ENCODE measurements around the gene EIF3B. TPM values are rescaled to one million over a fixed set of nuclear protein-coding genes. Genes with fewer than 3 reads are reported as not detected.
"Not testable (repeated sequence)": the region's sequence is repeated elsewhere in the genome, so short reads cannot be mapped to it uniquely, and the experiment has no call there.

EIF3B gene
- total and polyA plus RNA-seq, 11 donors: 35.4 to 114 (median 72.4) TPM

DNA sequence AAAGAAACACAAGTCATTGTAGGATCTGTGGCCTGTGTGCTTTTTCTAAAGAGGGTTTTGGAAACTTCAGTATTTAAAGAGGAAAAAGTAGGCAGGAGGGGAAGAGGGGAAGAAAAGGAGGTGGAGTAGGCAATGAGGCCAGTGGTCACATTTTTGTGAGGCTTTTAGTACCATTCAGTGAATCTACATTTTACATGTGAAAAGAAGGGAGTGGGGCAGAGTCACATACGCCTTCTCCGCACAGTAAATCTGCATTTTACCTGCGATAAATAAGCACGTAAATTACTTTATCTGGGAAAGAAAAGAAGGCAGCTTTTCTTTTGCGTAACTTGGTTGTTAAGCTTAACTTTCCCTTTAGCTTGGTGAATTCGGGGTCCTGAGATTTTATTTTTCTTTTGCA, 62.0 kb downstream of the EIF3B start:
- Histone ChIP-seq H3K4me1 (peaks cover 0 to 39% (median 20%) of the 10 kb centered on the region in 12 donors), H3K27ac (no peak overlapping the region), H3K9me3 (no peaks in the 10 kb centered on the region), H3K27me3 (no peaks in the 10 kb centered on the region), H3K36me3 (no peaks in the 10 kb centered on the region), H3K4me3 (no peak overlapping the region)
- intact Hi-C loops (cut with DNase I): no loop called here
- DNase-seq: no peak
- ATAC-seq: no peak
- 95 to 97% (median 95%) methylated on average over 6 of the region's 6 CpGs for WGBS, 4 donors
- no peak for TF ChIP-seq POLR2A (IDR thresholded peaks at IDR 0.05)
- TF ChIP-seq, protein P1, sequence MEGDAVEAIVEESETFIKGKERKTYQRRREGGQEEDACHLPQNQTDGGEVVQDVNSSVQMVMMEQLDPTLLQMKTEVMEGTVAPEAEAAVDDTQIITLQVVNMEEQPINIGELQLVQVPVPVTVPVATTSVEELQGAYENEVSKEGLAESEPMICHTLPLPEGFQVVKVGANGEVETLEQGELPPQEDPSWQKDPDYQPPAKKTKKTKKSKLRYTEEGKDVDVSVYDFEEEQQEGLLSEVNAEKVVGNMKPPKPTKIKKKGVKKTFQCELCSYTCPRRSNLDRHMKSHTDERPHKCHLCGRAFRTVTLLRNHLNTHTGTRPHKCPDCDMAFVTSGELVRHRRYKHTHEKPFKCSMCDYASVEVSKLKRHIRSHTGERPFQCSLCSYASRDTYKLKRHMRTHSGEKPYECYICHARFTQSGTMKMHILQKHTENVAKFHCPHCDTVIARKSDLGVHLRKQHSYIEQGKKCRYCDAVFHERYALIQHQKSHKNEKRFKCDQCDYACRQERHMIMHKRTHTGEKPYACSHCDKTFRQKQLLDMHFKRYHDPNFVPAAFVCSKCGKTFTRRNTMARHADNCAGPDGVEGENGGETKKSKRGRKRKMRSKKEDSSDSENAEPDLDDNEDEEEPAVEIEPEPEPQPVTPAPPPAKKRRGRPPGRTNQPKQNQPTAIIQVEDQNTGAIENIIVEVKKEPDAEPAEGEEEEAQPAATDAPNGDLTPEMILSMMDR (IDR thresholded peaks at IDR 0.05): no peak

DNA sequence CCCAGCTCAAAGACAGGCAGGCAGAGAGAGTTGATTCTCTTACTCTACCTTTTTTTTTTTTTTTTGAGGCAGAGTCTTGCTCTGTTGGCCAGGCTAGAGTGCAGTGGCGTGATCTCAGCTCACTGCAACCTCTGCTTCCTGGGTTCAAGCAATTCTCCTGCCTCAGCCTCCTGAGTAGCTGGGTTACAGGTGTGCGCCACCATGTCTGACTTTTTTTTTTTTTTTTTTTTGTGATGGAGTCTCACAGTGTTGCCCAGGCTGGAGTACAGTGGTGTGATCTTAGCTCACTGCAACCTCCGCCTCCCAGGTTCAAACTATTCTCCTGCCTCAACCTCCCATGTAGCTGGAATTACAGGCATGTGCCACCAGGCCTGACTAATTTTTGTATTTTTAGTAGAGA, 62.6 kb downstream of the EIF3B start:
- DNase-seq; ATAC-seq; H3K27me3 ChIP-seq; H3K9me3 ChIP-seq; H3K36me3 ChIP-seq; H3K4me3 ChIP-seq; intact Hi-C loops (cut with DNase I): not testable (repeated sequence)
- peak overlapping the region in 1 of 12 donors; percentile 28 for H3K27ac ChIP-seq
- peaks cover 0 to 34% (median 15%) of the 10 kb centered on the region in 12 donors for H3K4me1 ChIP-seq
- 93 to 99% (median 97%) methylated on average over 3 of the region's 3 CpGs for WGBS, 4 donors

DNA sequence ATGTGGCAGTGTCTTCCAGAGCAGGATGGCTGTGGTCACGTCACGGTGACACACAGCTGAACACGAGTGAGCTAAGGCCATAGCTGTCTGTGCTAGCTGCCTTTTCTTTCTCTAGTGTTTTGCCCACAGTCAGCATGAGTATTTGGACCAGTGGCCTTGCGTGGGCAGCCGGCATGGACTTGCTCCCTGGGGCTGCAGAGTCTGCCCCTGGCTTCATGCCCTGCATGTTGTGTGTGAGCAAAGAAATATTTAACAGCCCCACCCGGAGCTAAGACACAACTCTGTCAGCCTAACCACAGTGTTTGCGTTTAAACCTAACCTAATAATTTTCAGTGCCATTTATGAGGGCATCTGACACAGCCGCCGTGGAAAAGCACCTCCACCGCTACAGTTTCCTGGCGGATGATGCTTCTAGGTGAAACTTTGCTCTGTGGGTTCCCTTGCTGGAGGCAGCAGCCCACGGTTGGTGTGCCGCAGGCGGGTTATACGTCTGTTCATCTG, 63.4 kb downstream of the EIF3B start:
- WGBS, 4 donors: 80 to 88% (median 84%) methylated on average over 15 of the region's 15 CpGs
- intact Hi-C loops (cut with DNase I): no loop called here
- H3K4me1 ChIP-seq: peaks cover 0 to 26% (median 6%) of the 10 kb centered on the region in 12 donors
- no peaks in the 10 kb centered on the region for H3K9me3 ChIP-seq
- ATAC-seq: peak in 3 of 4 donors; percentile 41 to 60 (median 44)
- H3K4me3 ChIP-seq: no peak overlapping the region
- peak overlapping the region in 2 of 12 donors; percentile 17 to 28 for H3K27ac ChIP-seq
- no peak for TF ChIP-seq POLR2A (IDR thresholded peaks at IDR 0.05)
- TF ChIP-seq, protein P1 (IDR thresholded peaks at IDR 0.05): no peak
- DNase-seq: peak in 1 of 5 donors; percentile 62
- H3K27me3 ChIP-seq: no peaks in the 10 kb centered on the region
- peaks cover 0 to 4% (median 0%) of the 10 kb centered on the region in 9 donors for H3K36me3 ChIP-seq

DNA sequence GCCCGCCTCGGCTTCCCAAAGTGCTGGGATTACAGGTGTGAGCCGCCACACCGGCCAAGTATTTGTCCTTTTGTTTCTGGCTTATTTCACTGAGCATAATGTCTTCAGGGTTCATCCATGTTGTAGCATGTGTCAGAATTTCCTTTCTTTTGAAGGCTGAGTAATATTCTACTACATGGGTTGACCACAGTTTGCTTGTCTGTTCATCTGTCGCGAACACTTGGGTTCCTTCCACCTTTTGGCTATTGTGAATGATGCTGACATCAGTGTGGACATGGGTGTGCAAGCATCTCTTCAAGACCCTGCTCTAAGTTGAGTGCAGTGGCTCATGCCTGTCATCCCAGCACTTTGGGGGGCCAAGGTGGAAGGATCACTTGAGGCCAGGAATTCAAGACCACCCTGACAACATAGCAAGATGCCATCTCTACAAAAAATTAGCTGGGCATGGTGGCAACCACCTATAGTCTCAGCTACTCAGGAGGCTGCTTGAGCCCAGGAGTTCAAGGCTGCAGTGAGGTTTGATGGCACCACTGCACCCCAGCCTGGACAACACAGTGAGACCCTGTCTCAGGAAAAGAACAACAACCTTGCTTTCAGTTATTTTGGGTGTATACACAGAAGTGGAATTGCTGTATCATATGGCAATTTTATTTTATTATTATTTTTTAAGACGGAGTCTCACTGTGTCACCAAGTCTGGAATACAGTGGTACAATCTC, 65.7 kb downstream of the EIF3B start:
- Histone ChIP-seq H3K4me3 (no peak overlapping the region), H3K9me3 (no peaks in the 10 kb centered on the region), H3K27ac (no peak overlapping the region), H3K36me3 (peaks cover 0 to 4% (median 0%) of the 10 kb centered on the region in 9 donors), H3K4me1 (peaks cover 0 to 21% (median 4%) of the 10 kb centered on the region in 12 donors), H3K27me3 (no peaks in the 10 kb centered on the region)
- ATAC-seq (no peak), DNase-seq (no peak)
- TF ChIP-seq POLR2A (IDR thresholded peaks at IDR 0.05): no peak
- TF ChIP-seq, protein P1 (IDR thresholded peaks at IDR 0.05): no peak
- 96 to 98% (median 97%) methylated on average over 7 of the region's 7 CpGs for WGBS, 4 donors
- intact Hi-C loops (cut with DNase I): no loop called here
